ENCODE measurements around the gene TRA2B. TPM values are rescaled to one million over a fixed set of nuclear protein-coding genes. Genes with fewer than 3 reads are reported as not detected.

The TRA2B gene
- total and polyA plus RNA-seq, 2 donors (not counting 3 experiments of a cell fraction or from before 2014, with no cell fraction given): 173 to 199 TPM

DNA sequence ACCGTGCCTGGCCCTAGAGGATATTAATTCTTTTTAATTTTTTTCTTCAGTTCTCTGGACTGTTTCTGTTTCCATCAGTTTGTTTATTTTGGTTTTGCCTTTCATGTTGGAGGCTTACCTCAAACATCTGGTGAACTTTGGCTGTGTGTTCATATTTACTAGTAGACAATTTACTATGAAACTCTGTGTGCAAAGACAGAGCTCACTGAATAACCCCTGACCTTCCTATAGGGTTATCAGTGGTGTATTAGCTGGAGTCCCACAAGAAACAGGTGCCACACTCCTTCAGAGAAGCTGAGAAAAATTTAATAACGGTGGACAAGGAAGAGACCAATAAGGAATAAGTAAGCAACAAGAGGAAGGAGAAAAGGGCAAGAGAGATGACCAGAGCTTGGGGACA, 28.8 kb upstream of the TRA2B start:
- Histone ChIP-seq H2AFZ (ENCODE audit: low read depth, low read length) (no peak overlapping the region), H3K27me3 (ENCODE audit: control insufficient read depth in 2 of 2, insufficient read depth in 2 of 2, low read length in 2 of 2) (no peaks in the 10 kb centered on the region), H3K9ac (replicated peaks; ENCODE audit: extremely low read depth, insufficient read depth, low read length) (no peak overlapping the region), H3K4me2 (ENCODE audit: insufficient read depth, low read length) (no peak overlapping the region), H3K4me1 (ENCODE audit: control insufficient read depth, extremely low read depth, insufficient read depth, low read length) (no peaks in the 10 kb centered on the region), H3K27ac (ENCODE audit: insufficient read depth, low read depth, low read length) (no peak overlapping the region), H3K79me2 (ENCODE audit: control insufficient read depth, insufficient read depth, low read length) (peaks cover 12% of the 10 kb centered on the region), H3K36me3 (ENCODE audit: control insufficient read depth in 2 of 2, extremely low read depth in 1 of 2, insufficient read depth in 2 of 2, low read length in 2 of 2) (no peaks in the 10 kb centered on the region), H3K4me3 (replicated peaks in 1 of 3; ENCODE audit: insufficient read depth in 1 of 3, low read depth in 1 of 3, low read length in 3 of 3) (no peak overlapping the region), H3K9me1 (replicated peaks; ENCODE audit: control insufficient read depth, extremely low read depth, insufficient read depth, low read length) (no peaks in the 10 kb centered on the region), H3K9me3 (replicated peaks; ENCODE audit: control insufficient read depth, insufficient read depth, low read length) (no peaks in the 10 kb centered on the region), H4K20me1 (replicated peaks; ENCODE audit: control insufficient read depth, extremely low read depth, insufficient read depth, low read length) (no peaks in the 10 kb centered on the region)
- intact Hi-C loops (cut with micrococcal nuclease): no loop called here
- no TSS peak for BruUV-seq (replicated peaks)
- CTCF ChIA-PET: interaction anchor here (0.8 to 1.3 kb wide), 2 partner anchors 23 to 306 kb away, joined by 3 to 5 read pairs; no protein-coding TSS in a partner anchor
- no peak for DNase-seq (ENCODE audit: low read depth, low spot score)
- dilution Hi-C loops (cut with MboI; ENCODE audit: extremely low pct_ligation_motif_present, low sequenced_read_pairs): no loop called here
- TF ChIP-seq POLR2AphosphoS5 (IDR thresholded peaks at IDR 0.05; ENCODE audit: insufficient read depth, low read depth, low read length) (no peak), EZH2 (IDR thresholded peaks at IDR 0.05; ENCODE audit: borderline replicate concordance, low read depth, low read length, severe bottlenecking) (no peak), POLR2A (IDR thresholded peaks at IDR 0.05; ENCODE audit: low read depth, low read length) (no peak), JUN (IDR thresholded peaks at IDR 0.05; ENCODE audit: borderline replicate concordance, insufficient read depth, insufficient read length, low read depth) (no peak), MYC (IDR thresholded peaks at IDR 0.05; ENCODE audit: low read depth, low read length) (no peak), FOS (IDR thresholded peaks at IDR 0.05; ENCODE audit: borderline replicate concordance, insufficient read depth, low read length) (no peak), GATA2 (IDR thresholded peaks at IDR 0.05; ENCODE audit: insufficient read depth, insufficient read length, low read depth, low read length) (no peak)
- TF ChIP-seq, protein P1, sequence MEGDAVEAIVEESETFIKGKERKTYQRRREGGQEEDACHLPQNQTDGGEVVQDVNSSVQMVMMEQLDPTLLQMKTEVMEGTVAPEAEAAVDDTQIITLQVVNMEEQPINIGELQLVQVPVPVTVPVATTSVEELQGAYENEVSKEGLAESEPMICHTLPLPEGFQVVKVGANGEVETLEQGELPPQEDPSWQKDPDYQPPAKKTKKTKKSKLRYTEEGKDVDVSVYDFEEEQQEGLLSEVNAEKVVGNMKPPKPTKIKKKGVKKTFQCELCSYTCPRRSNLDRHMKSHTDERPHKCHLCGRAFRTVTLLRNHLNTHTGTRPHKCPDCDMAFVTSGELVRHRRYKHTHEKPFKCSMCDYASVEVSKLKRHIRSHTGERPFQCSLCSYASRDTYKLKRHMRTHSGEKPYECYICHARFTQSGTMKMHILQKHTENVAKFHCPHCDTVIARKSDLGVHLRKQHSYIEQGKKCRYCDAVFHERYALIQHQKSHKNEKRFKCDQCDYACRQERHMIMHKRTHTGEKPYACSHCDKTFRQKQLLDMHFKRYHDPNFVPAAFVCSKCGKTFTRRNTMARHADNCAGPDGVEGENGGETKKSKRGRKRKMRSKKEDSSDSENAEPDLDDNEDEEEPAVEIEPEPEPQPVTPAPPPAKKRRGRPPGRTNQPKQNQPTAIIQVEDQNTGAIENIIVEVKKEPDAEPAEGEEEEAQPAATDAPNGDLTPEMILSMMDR (IDR thresholded peaks at IDR 0.05; ENCODE audit: extremely low read depth in 1 of 2, insufficient read depth in 1 of 2, low read depth in 1 of 2, low read length in 2 of 2): no peak
- TF ChIP-seq, protein P2, sequence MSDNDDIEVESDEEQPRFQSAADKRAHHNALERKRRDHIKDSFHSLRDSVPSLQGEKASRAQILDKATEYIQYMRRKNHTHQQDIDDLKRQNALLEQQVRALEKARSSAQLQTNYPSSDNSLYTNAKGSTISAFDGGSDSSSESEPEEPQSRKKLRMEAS (IDR thresholded peaks at IDR 0.05; ENCODE audit: insufficient read depth, insufficient read length): no peak
- POLR2A ChIA-PET: no interaction called here
- no peak for FAIRE-seq

Data from endothelial cell of umbilical vein (primary cell).